ENCODE measurements around the gene PTRH2.

PTRH2 gene

DNA sequence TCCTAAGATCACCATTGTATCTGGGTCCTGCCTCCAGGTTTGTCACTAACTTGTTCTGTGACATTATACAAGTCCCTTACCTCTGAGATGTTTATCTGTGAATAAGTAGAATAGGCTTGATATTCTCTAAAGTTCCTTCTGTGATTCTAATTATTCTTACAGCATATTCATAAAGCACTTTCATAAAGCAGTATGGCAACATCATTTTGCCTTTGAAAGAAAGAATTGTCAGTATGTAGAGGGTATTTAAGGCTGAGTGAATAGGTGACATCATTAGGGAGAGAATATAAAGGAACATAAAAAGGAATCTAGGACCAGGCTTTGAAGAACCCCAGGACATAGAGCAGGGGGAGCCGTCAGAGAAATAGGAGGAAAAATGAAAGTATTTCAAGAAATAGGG, 15.8 kb upstream of the PTRH2 start:
- Histone ChIP-seq H3K4me1 (ENCODE audit: insufficient read depth, low read length, severe bottlenecking) (no peaks in the 10 kb centered on the region), H3K4me2 (ENCODE audit: low read length) (no peak overlapping the region), H2AFZ (ENCODE audit: low read length) (no peak overlapping the region), H3K9ac (ENCODE audit: low read length) (no peak overlapping the region), H3K36me3 (ENCODE audit: insufficient read depth, low read length) (no peaks in the 10 kb centered on the region), H3K4me3 (ENCODE audit: low read depth, low read length, poor library complexity, severe bottlenecking) (no peak overlapping the region), H4K20me1 (ENCODE audit: insufficient read depth, low read length) (no peaks in the 10 kb centered on the region), H3K79me2 (ENCODE audit: insufficient read depth, low read length) (peaks cover 44% of the 10 kb centered on the region), H3K9me3 (ENCODE audit: low read length) (no peaks in the 10 kb centered on the region), H3K9me2 (ENCODE audit: low read depth, low read length) (no peaks in the 10 kb centered on the region), H3F3A (ENCODE audit: insufficient read depth, low read length) (no peaks in the 10 kb centered on the region), H3K27me3 (ENCODE audit: insufficient read depth, low read length) (no peaks in the 10 kb centered on the region), H3K27ac (ENCODE audit: low read depth, low read length, poor library complexity, severe bottlenecking) (no peak overlapping the region)
- TF ChIP-seq, protein P1, sequence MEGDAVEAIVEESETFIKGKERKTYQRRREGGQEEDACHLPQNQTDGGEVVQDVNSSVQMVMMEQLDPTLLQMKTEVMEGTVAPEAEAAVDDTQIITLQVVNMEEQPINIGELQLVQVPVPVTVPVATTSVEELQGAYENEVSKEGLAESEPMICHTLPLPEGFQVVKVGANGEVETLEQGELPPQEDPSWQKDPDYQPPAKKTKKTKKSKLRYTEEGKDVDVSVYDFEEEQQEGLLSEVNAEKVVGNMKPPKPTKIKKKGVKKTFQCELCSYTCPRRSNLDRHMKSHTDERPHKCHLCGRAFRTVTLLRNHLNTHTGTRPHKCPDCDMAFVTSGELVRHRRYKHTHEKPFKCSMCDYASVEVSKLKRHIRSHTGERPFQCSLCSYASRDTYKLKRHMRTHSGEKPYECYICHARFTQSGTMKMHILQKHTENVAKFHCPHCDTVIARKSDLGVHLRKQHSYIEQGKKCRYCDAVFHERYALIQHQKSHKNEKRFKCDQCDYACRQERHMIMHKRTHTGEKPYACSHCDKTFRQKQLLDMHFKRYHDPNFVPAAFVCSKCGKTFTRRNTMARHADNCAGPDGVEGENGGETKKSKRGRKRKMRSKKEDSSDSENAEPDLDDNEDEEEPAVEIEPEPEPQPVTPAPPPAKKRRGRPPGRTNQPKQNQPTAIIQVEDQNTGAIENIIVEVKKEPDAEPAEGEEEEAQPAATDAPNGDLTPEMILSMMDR (IDR thresholded peaks at IDR 0.05; ENCODE audit: low read length), result no peak
- no peak for TF ChIP-seq EZH2 (IDR thresholded peaks at IDR 0.05; ENCODE audit: borderline replicate concordance, low read length)

DNA sequence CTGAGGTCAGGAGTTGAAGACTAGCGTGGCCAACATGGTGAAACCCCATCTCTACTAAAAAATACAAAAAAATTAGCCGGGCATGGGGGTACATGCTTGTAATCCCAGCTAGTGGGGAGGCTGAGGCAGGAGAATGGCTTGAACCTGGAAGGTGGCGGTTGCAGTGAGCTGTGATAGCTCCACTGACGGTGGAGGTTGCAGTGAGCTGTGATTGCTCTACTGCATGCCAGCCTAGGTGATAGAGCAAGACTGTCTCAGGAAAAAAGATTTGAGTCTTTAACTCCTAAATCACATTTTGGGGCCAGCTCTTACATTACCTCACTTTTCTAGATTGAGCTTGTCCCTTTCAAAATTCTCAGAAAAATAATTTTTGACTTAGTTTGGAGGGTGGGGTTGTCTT, 15.4 kb upstream of the PTRH2 start:
- H3K27me3 ChIP-seq (ENCODE audit: insufficient read depth, low read length), result no peaks in the 10 kb centered on the region
- H3K4me3 ChIP-seq (ENCODE audit: low read depth, low read length, poor library complexity, severe bottlenecking), result no peak overlapping the region
- H3K79me2 ChIP-seq (ENCODE audit: insufficient read depth, low read length), result peaks cover 44% of the 10 kb centered on the region
- no peaks in the 10 kb centered on the region for H3K36me3 ChIP-seq (ENCODE audit: insufficient read depth, low read length)
- H3K4me2 ChIP-seq (ENCODE audit: low read length), result no peak overlapping the region
- H3K27ac ChIP-seq (ENCODE audit: low read depth, low read length, poor library complexity, severe bottlenecking), result no peak overlapping the region
- no peak for TF ChIP-seq EZH2 (IDR thresholded peaks at IDR 0.05; ENCODE audit: borderline replicate concordance, low read length)
- TF ChIP-seq, protein P1 (IDR thresholded peaks at IDR 0.05; ENCODE audit: low read length), result no peak
- H3K9me3 ChIP-seq (ENCODE audit: low read length), result no peaks in the 10 kb centered on the region
- no peaks in the 10 kb centered on the region for H3F3A ChIP-seq (ENCODE audit: insufficient read depth, low read length)
- H3K9ac ChIP-seq (ENCODE audit: low read length), result no peak overlapping the region
- H3K9me2 ChIP-seq (ENCODE audit: low read depth, low read length), result no peaks in the 10 kb centered on the region
- H3K4me1 ChIP-seq (ENCODE audit: insufficient read depth, low read length, severe bottlenecking), result no peaks in the 10 kb centered on the region
- no peaks in the 10 kb centered on the region for H4K20me1 ChIP-seq (ENCODE audit: insufficient read depth, low read length)
- no peak overlapping the region for H2AFZ ChIP-seq (ENCODE audit: low read length)

DNA sequence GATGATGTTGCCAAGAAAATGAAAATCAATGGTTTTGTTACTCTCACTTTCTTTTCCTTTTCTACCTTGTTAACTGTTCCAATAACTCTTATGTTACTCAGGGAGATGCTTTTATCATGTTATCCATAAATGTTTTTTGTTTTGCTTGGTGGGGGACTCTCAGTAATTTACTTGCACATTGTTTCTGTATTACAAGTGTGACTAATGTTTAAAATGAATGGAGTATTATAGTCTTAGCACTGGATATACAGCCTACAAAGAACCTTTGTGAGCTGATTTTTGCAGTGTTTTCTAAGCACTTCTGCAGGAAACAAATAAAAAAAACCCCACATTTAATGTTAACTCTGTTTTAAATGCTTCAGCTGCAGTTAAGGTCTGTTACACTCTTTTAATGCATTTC, 12.3 kb upstream of the PTRH2 start:
- Histone ChIP-seq H3K36me3 (ENCODE audit: insufficient read depth, low read length) (no peaks in the 10 kb centered on the region; the same call in 1 of the 2 replicates), H2AFZ (ENCODE audit: low read length) (no peak overlapping the region), H3K79me2 (ENCODE audit: insufficient read depth, low read length) (peaks cover 50% of the 10 kb centered on the region), H3K4me1 (ENCODE audit: insufficient read depth, low read length, severe bottlenecking) (no peaks in the 10 kb centered on the region), H3K9ac (ENCODE audit: low read length) (no peak overlapping the region), H3K27me3 (ENCODE audit: insufficient read depth, low read length) (no peaks in the 10 kb centered on the region), H3F3A (ENCODE audit: insufficient read depth, low read length) (no peaks in the 10 kb centered on the region), H3K4me3 (ENCODE audit: low read depth, low read length, poor library complexity, severe bottlenecking) (no peak overlapping the region), H4K20me1 (ENCODE audit: insufficient read depth, low read length) (no peaks in the 10 kb centered on the region), H3K4me2 (ENCODE audit: low read length) (no peak overlapping the region), H3K9me2 (ENCODE audit: low read depth, low read length) (no peaks in the 10 kb centered on the region), H3K27ac (ENCODE audit: low read depth, low read length, poor library complexity, severe bottlenecking) (no peak overlapping the region), H3K9me3 (ENCODE audit: low read length) (no peaks in the 10 kb centered on the region)
- no peak for TF ChIP-seq EZH2 (IDR thresholded peaks at IDR 0.05; ENCODE audit: borderline replicate concordance, low read length)
- TF ChIP-seq, protein P1 (IDR thresholded peaks at IDR 0.05; ENCODE audit: low read length), result no peak

Measured in OCI-LY1 (cell line).